Effector memory CD4-positive, alpha-beta T cell (primary cell): ENCODE measurements around the gene PLAAT2.

Source experiments
- DNase-seq, 3 donors: peaks; one replicate each; pipeline ENCODE4 v3.0.0-alpha.2; 2020
- H3K27ac ChIP-seq: 2 replicates; pipeline ENCODE4 v1.7.0; 2013; ENCODE audit warnings: mild to moderate bottlenecking, low read length, moderate library complexity; ENCODE audit not compliant: insufficient read depth, poor library complexity, severe bottlenecking
- H3K27me3 ChIP-seq: replicated peaks from 2 replicates; pipeline ENCODE4 v1.7.0; 2013; ENCODE audit warnings: mild to moderate bottlenecking, low read length; ENCODE audit not compliant: insufficient read depth, control insufficient read depth, poor library complexity, severe bottlenecking
- H3K36me3 ChIP-seq: 2 replicates; pipeline ENCODE4 v1.7.0; 2013; ENCODE audit warnings: mild to moderate bottlenecking, low read length, moderate library complexity; ENCODE audit not compliant: control insufficient read depth, insufficient read depth
- H3K4me1 ChIP-seq: 2 replicates; pipeline ENCODE4 v1.7.0; 2013; ENCODE audit warnings: low read length, mild to moderate bottlenecking; ENCODE audit not compliant: control insufficient read depth, insufficient read depth, poor library complexity, severe bottlenecking
- H3K4me3 ChIP-seq: 2 replicates; pipeline ENCODE4 v1.7.0; 2013; ENCODE audit warnings: low read length, low read depth, mild to moderate bottlenecking; ENCODE audit not compliant: insufficient read depth, poor library complexity, severe bottlenecking
- H3K9me3 ChIP-seq: 2 replicates; pipeline ENCODE4 v1.7.0; 2013; ENCODE audit warnings: mild to moderate bottlenecking, low read length, moderate library complexity; ENCODE audit not compliant: control insufficient read depth

The PLAAT2 gene

DNA sequence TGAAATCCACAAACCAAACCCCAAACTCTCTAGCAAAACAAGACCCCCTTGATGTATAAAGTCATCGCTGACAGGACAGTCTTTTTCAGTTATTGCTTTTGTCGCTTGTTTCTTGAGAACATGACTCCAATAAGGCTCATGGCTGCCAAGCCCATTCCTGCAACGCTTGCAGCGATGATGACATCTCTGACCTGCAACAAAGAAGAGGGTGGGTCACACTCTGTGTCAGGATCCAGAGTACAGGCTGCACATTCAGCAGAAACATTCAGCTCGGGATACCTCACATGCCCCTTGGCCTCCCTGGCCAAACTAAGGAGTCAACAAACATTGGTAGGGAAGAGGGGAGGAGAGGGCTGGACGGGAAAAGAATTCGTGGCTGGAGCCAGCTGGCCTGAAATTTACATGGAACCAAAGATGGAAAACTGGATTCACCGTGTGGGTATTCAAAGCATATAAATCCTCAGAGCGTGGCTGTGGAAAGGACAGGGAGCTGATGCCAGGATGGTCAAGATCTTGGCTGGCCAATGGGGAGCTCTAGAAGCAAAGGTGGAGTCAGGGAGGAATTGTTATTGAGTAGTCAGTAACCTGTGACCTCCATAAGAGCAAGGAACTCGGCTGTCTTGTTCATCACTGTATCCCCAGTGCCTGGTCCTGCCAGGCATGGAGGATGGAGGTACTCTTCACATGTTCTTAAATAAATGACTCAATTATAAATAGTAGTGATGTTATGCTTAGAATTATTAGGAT is 11.8 kb upstream of the PLAAT2 start:
- Histone ChIP-seq H3K4me3 (peak overlapping the region; percentile 35), H3K27me3 (no peaks in the 10 kb centered on the region), H3K27ac (peak overlapping the region; percentile 3), H3K36me3 (no peaks in the 10 kb centered on the region), H3K4me1 (peaks cover 5% of the 10 kb centered on the region), H3K9me3 (no peaks in the 10 kb centered on the region)
- DNase-seq = no peak

DNA sequence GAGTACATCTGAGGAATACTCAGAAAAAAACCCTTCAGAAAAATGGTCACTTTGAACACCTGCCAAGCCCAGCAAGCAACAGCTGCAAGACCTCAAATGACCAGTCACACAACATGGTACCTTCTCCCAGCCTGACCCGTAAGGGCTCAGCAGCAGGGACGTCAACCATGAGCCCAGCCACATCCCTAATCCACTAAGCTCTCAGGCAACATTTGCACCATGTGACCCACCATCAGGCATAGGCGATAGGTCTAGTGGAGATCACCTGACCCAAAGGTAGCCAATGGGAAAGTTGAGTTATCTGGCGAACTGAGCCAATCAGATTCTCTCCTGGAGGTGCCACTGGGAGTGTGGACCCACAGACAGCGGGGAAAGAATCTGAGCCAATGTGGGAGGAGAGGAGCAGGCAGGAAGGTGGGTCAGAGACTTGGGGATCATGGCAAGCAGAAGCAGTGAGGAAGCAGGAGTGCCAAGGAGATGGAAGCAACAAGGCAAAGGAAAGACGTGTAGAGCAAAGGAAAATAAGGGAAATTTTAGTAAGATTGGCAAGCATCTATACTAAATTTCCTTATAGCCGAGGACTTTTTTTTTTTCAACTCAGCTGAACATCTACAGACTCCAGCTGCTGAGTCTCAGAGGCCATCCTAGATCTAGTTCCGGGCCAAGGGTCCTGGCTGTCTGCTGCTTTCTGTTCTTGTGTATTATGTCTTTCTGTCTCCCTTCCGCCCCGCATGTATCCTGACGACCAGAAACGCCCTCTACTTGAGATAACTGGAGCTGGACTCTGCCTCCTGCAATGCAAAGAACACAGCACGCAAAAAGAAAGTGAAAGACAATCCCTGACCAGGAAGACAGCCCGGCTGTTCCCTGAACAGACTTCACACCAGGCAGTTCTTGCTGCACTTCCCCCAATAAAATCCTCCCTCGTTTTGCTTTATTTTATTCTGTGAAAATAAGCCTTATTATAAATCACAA is 11.0 kb upstream of the PLAAT2 start:
- DNase-seq = no peak
- Histone ChIP-seq H3K9me3 (no peaks in the 10 kb centered on the region), H3K4me3 (peak overlapping the region; percentile 35), H3K4me1 (peaks cover 5% of the 10 kb centered on the region), H3K27me3 (no peaks in the 10 kb centered on the region), H3K36me3 (no peaks in the 10 kb centered on the region), H3K27ac (peak overlapping the region; percentile 3)

DNA sequence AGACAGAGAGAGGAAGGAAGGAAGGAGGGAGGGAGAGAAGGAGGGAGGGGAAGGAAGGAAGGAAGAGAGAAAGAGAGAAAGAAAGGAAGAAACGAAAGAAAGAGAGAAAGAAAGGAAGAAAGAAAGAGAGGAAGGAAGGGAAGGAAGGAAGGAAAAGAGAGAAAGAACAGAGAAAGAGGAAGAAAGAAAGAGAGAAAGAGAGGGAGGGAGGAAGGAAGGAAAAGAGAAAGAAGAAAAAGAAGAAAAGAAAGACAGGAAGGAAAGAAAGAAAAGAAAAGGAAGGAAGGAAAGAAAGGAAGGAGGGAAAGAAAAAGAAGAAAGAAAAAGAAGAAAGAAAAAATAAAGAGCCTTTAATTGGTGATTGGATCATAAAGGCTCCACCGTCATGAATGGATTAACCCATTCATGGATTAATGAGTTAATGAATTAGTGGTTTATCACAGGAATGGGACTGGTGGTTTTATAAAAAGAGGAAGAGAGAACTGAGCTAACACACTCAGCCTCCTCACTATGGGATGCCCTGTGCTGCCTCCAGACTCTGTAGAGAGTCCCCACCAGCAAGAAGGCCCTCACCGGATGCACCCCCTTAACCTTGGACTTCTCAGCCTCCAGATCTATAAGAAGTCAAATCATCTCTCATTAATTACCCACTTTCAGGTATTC is 9.0 kb upstream of the PLAAT2 start:
- peaks cover 9% of the 10 kb centered on the region for H3K4me1 ChIP-seq
- no peaks in the 10 kb centered on the region for H3K27me3 ChIP-seq
- no peaks in the 10 kb centered on the region for H3K36me3 ChIP-seq
- no peak overlapping the region for H3K4me3 ChIP-seq
- DNase-seq = no peak
- H3K9me3 ChIP-seq = no peaks in the 10 kb centered on the region
- no peak overlapping the region for H3K27ac ChIP-seq

DNA sequence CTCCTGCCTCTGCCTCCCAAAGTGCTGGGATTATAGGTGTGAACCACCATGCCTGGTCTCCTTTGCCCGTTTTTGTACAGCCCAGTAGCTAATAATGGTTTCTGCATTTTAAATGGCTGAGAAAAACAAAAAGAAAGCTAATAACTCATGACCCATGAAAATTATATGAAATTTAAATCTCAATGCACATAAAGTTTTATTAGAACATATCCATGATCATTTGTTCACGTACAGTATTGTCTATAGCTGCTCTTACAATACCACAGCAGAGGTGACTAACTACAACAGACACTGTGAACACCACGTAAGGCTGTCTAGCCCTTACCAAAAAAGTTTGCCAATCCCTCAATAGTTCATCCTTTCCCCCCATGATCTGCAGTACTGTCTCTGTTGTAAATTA is 6.4 kb upstream of the PLAAT2 start:
- no peak for DNase-seq
- H3K36me3 ChIP-seq = no peaks in the 10 kb centered on the region
- no peak overlapping the region for H3K4me3 ChIP-seq
- H3K27me3 ChIP-seq = no peaks in the 10 kb centered on the region
- H3K9me3 ChIP-seq = no peaks in the 10 kb centered on the region
- H3K27ac ChIP-seq = no peak overlapping the region
- H3K4me1 ChIP-seq = peaks cover 11% of the 10 kb centered on the region

DNA sequence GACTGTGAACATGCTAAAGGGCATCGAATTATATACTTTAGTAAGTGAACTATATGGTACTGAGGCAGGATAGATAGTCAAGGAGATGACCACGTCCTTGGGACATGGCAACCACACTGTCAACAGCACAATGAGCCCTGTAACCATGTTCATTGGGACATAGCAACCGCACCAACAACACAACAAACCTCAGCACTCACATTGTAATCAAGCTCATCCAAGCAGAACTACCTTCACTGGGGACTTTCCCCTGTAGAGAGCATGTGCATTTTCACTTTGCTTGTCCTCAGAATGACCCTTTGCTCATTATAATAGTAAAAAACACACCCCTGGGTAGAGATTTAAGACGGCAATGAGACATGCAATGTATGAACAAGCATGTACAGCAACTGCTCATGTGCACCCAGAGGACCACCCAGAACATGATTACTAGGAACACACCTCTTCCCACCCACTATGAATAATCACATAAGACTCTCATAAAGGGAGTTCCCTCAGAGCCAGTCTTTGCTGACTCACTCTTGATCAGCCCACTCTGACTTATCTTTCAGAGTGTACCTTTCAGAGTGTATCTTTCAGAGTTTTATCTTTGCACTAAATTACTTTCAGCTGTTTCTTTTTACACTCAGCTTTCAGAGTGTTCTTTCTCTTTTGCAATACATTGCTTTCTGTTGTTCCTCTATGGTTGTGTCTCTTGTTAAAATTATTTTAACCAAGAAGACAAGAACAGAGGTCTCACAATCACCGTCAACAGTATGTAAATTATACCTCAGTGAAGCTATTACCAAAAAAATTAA is 4.1 kb upstream of the PLAAT2 start:
- Histone ChIP-seq H3K4me1 (peaks cover 12% of the 10 kb centered on the region), H3K36me3 (no peaks in the 10 kb centered on the region), H3K9me3 (no peaks in the 10 kb centered on the region), H3K27me3 (no peaks in the 10 kb centered on the region), H3K27ac (peak overlapping the region; percentile 90), H3K4me3 (no peak overlapping the region)
- peak; percentile 73 to 78 (median 74) for DNase-seq

DNA sequence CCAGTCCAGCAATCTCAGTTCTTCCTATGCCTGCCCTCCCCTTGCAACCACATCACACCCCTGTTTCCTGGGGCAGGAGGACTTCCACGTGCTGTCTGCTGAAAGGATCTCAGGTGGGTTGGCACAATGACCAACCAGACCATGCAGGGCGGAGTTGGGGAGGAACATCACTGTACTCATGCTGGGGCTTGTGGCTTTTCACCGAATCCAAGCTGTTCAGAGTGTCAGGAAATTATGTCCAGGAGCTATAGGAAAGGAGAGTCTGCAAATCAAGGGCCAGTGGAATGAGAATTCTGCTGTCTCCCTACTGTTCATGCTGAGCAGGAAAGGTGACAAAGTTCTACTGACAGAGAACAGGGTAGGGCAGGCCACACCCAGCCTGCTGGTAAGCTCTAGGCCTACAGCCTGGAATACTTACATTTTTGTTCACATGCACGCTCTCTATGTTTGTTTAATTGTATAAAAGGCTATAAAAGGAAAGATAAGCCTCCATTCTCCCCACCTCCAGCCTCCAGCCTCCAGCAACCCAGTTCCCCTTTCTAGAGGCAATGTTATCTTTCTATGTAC is 1.7 kb upstream of the PLAAT2 start:
- DNase-seq = no peak
- H3K36me3 ChIP-seq = no peaks in the 10 kb centered on the region
- no peak overlapping the region for H3K27ac ChIP-seq
- H3K9me3 ChIP-seq = no peaks in the 10 kb centered on the region
- H3K4me3 ChIP-seq = no peak overlapping the region
- H3K27me3 ChIP-seq = no peaks in the 10 kb centered on the region
- H3K4me1 ChIP-seq = peaks cover 23% of the 10 kb centered on the region

DNA sequence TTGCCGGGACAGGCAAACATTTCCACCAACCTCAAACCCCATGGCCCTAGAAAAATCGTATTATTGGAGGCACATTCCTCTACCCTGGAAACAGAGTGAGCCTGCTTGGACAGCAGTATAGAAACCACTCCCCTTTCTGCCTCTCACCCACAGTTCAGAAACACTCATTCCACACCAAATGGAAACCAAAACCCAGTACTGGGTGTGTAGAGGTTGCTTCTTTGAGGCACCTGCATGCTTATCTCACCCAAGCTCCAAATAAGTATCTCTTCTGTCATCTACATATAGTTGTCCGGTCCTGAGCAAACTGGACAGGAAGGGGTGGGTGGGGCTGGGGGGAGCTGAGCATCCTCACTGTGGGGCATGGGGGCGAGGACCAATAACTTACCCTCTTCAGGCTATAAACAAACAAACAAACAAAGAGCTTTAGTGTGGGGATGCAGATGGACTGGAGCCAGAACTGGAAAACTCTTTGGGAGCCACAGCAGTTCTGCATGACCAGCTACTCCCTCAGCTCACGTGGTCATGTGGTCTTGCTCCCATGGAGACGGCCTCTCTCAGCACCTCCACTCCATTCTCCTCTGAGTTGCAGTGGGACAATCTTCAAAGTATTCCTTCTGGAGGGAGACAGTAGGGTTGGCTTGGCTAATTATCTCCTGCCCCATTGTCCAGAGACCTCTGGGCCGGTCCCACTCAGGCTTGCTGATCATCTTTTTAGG is 1.0 kb upstream of the PLAAT2 start:
- Histone ChIP-seq H3K27me3 (no peaks in the 10 kb centered on the region), H3K9me3 (no peaks in the 10 kb centered on the region), H3K36me3 (no peaks in the 10 kb centered on the region), H3K27ac (no peak overlapping the region), H3K4me1 (peaks cover 23% of the 10 kb centered on the region), H3K4me3 (no peak overlapping the region)
- no peak for DNase-seq

DNA sequence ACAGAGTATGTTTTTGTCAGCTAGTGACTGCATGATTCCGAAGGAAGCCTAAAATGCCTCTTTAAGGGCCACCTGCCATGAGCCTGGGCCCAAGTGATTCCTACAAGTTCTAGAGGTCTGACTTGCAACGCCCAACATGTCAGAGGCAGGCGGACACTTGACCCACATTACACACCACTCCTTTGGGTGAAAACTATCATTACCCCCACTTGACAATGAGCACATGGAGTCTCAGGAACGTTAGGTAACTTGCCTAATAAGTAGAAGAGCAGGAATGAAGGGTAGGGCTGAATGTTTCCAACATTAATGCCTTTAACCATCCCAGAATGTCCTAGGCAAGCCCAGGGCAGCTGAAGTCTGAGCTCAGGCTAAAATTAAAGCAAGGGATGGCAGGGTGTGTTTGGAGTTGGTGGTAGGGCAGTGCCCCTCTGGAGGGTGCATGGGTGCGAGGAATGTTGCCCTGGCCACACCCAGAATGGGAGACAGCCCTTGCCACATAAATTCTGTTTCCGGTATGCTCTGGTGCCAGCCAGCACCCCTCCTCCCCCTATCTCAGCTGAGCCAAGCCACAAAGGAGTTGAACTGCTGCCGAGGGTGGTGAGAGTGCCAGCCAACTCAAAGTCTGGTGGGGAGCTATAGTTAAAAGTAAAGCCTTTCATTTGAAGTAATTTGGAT is 2.5 kb downstream of the PLAAT2 start:
- Histone ChIP-seq H3K27ac (no peak overlapping the region), H3K4me1 (peaks cover 20% of the 10 kb centered on the region), H3K9me3 (no peaks in the 10 kb centered on the region), H3K36me3 (no peaks in the 10 kb centered on the region), H3K27me3 (no peaks in the 10 kb centered on the region), H3K4me3 (no peak overlapping the region)
- DNase-seq = no peak
